Activated naive CD8-positive, alpha-beta T cell treated with anti-CD3 and anti-CD28 coated beads, Interleukin-2, amount 10 ng/mL, durations not matched to agents 7 days and 5 days (primary cell): ENCODE measurements around the gene P2RX7. TPM values are rescaled to one million over a fixed set of nuclear protein-coding genes. Genes with fewer than 3 reads are reported as not detected.
"Not testable (repeated sequence)": the region's sequence is repeated elsewhere in the genome, so short reads cannot be mapped to it uniquely, and the experiment has no call there.

ENCODE experiments used
- ATAC-seq: fragments of 150-1000 bp; cut with Tn5 transposase; one replicate; pipeline ENCODE4 v1.10.0; 2021; ENCODE audit warnings: low read depth, moderate library complexity
- POLR2A ChIA-PET: fragments of 350-600 bp; sonication (Branson Sonifier 250); formaldehyde crosslinking; loops from one replicate; lab custom pipeline; 2021; ENCODE audit warnings: antibody characterized with exemption; lab: Charles Lee
- DNase-seq: peaks from one replicate; pipeline ENCODE4 v3.0.0; 2021
- H3K27ac Mint-ChIP-seq: one replicate; pipeline ENCODE4 v1.8.0; 2022; ENCODE audit warnings: mild to moderate bottlenecking, mixed read lengths
- H3K27me3 Mint-ChIP-seq: one replicate; pipeline ENCODE4 v1.8.0; 2022; ENCODE audit warnings: mild to moderate bottlenecking, moderate library complexity, mixed read lengths
- H3K36me3 Mint-ChIP-seq: one replicate; pipeline ENCODE4 v1.8.0; 2021; ENCODE audit warnings: mild to moderate bottlenecking, mixed read lengths
- H3K4me1 Mint-ChIP-seq: one replicate; pipeline ENCODE4 v1.8.0; 2021; ENCODE audit warnings: mixed read lengths
- H3K4me3 Mint-ChIP-seq: one replicate; pipeline ENCODE4 v1.8.0; 2022; ENCODE audit warnings: mild to moderate bottlenecking, moderate library complexity, mixed read lengths
- H3K9me3 Mint-ChIP-seq: one replicate; pipeline ENCODE4 v1.8.0; 2021; ENCODE audit warnings: mixed read lengths
- total RNA-seq, 2 experiments: library from RNA; stranded (reverse); gene quantifications; one replicate each; pipeline ENCODE4 v1.2.3, GENCODE V29; 2021

Gene P2RX7
- total RNA-seq, 2 experiments from 2014 or later: 6.6 to 7.0 TPM

GRCh38 chr12:121158728-121159351 lies 26.2 kb downstream of the P2RX7 start:
- H3K27ac Mint-ChIP-seq, H3K9me3 Mint-ChIP-seq, ATAC-seq, DNase-seq, H3K4me1 Mint-ChIP-seq, H3K4me3 Mint-ChIP-seq, H3K27me3 Mint-ChIP-seq, POLR2A ChIA-PET: not testable (repeated sequence)
- H3K36me3 Mint-ChIP-seq: peaks cover 32% of the 10 kb centered on the region

GRCh38 chr12:121159467-121160307 lies 27.0 kb downstream of the P2RX7 start:
- POLR2A ChIA-PET: no interaction called here
- no peaks in the 10 kb centered on the region for H3K27me3 Mint-ChIP-seq
- H3K4me3 Mint-ChIP-seq: no peak overlapping the region
- DNase-seq (no peak), ATAC-seq (no peak)
- peaks cover 9% of the 10 kb centered on the region for H3K9me3 Mint-ChIP-seq
- no peak overlapping the region for H3K27ac Mint-ChIP-seq
- H3K4me1 Mint-ChIP-seq: peaks cover 3% of the 10 kb centered on the region
- H3K36me3 Mint-ChIP-seq: peaks cover 32% of the 10 kb centered on the region

- peaks cover 9% of the 10 kb centered on the region for H3K9me3 Mint-ChIP-seq
- H3K4me3 Mint-ChIP-seq: no peak overlapping the region
- POLR2A ChIA-PET: no interaction called here
- DNase-seq (no peak), ATAC-seq (no peak)
- H3K27ac Mint-ChIP-seq: no peak overlapping the region
- no peaks in the 10 kb centered on the region for H3K27me3 Mint-ChIP-seq
- H3K36me3 Mint-ChIP-seq: peaks cover 26% of the 10 kb centered on the region
- H3K4me1 Mint-ChIP-seq: peaks cover 3% of the 10 kb centered on the region
These were observed 29.7 kb downstream of the P2RX7 start for GRCh38 chr12:121162384-121162783.

- POLR2A ChIA-PET: no interaction called here
- Mint-ChIP-seq H3K27me3 (no peaks in the 10 kb centered on the region), H3K4me3 (no peak overlapping the region), H3K4me1 (peaks cover 3% of the 10 kb centered on the region), H3K27ac (no peak overlapping the region), H3K9me3 (peaks cover 8% of the 10 kb centered on the region), H3K36me3 (peaks cover 22% of the 10 kb centered on the region)
- DNase-seq (no peak), ATAC-seq (no peak)
These were observed 30.3 kb downstream of the P2RX7 start for GRCh38 chr12:121162985-121163384.

- ATAC-seq, H3K27me3 Mint-ChIP-seq, H3K27ac Mint-ChIP-seq, H3K9me3 Mint-ChIP-seq, H3K4me1 Mint-ChIP-seq, H3K4me3 Mint-ChIP-seq, DNase-seq, POLR2A ChIA-PET: not testable (repeated sequence)
- H3K36me3 Mint-ChIP-seq: peaks cover 10% of the 10 kb centered on the region
These were observed 32.2 kb downstream of the P2RX7 start for GRCh38 chr12:121164839-121165238.

- Mint-ChIP-seq H3K4me3 (no peak overlapping the region), H3K9me3 (no peaks in the 10 kb centered on the region), H3K27me3 (no peaks in the 10 kb centered on the region), H3K27ac (no peak overlapping the region), H3K4me1 (no peaks in the 10 kb centered on the region), H3K36me3 (peaks cover 10% of the 10 kb centered on the region)
- POLR2A ChIA-PET: no interaction called here
- ATAC-seq: no peak
- no peak for DNase-seq
These were observed 32.6 kb downstream of the P2RX7 start for GRCh38 chr12:121165316-121165715.

- H3K4me3 Mint-ChIP-seq: no peak overlapping the region
- H3K27me3 Mint-ChIP-seq: no peaks in the 10 kb centered on the region
- peaks cover 10% of the 10 kb centered on the region for H3K36me3 Mint-ChIP-seq
- no peak for ATAC-seq
- DNase-seq: no peak
- no peaks in the 10 kb centered on the region for H3K9me3 Mint-ChIP-seq
- H3K4me1 Mint-ChIP-seq: peaks cover 5% of the 10 kb centered on the region
- POLR2A ChIA-PET: no interaction called here
- no peak overlapping the region for H3K27ac Mint-ChIP-seq
These were observed 33.7 kb downstream of the P2RX7 start for GRCh38 chr12:121166356-121166755.

- Mint-ChIP-seq H3K27ac (no peak overlapping the region), H3K36me3 (peaks cover 10% of the 10 kb centered on the region), H3K9me3 (no peaks in the 10 kb centered on the region), H3K4me1 (peaks cover 5% of the 10 kb centered on the region), H3K4me3 (no peak overlapping the region), H3K27me3 (no peaks in the 10 kb centered on the region)
- POLR2A ChIA-PET: no interaction called here
- no peak for DNase-seq
- no peak for ATAC-seq
These were observed 34.6 kb downstream of the P2RX7 start for GRCh38 chr12:121167232-121167820.

- H3K4me3 Mint-ChIP-seq: no peak overlapping the region
- H3K27me3 Mint-ChIP-seq: no peaks in the 10 kb centered on the region
- no peak for ATAC-seq
- H3K9me3 Mint-ChIP-seq: no peaks in the 10 kb centered on the region
- no peak overlapping the region for H3K27ac Mint-ChIP-seq
- H3K36me3 Mint-ChIP-seq: peaks cover 10% of the 10 kb centered on the region
- H3K4me1 Mint-ChIP-seq: peaks cover 5% of the 10 kb centered on the region
- POLR2A ChIA-PET: no interaction called here
- DNase-seq: no peak
These were observed 35.3 kb downstream of the P2RX7 start for GRCh38 chr12:121167951-121168350.

- no peak overlapping the region for H3K4me3 Mint-ChIP-seq
- no peak for ATAC-seq
- POLR2A ChIA-PET: no interaction called here
- H3K27ac Mint-ChIP-seq: no peak overlapping the region
- H3K27me3 Mint-ChIP-seq: no peaks in the 10 kb centered on the region
- H3K9me3 Mint-ChIP-seq: no peaks in the 10 kb centered on the region
- no peak for DNase-seq
- H3K4me1 Mint-ChIP-seq: peaks cover 7% of the 10 kb centered on the region
- peaks cover 7% of the 10 kb centered on the region for H3K36me3 Mint-ChIP-seq
These were observed 37.5 kb downstream of the P2RX7 start for GRCh38 chr12:121170151-121170550.

GRCh38 chr12:121170611-121171260 lies 38.1 kb downstream of the P2RX7 start:
- Mint-ChIP-seq H3K27ac (no peak overlapping the region), H3K4me1 (peaks cover 7% of the 10 kb centered on the region), H3K36me3 (peaks cover 5% of the 10 kb centered on the region), H3K4me3 (no peak overlapping the region), H3K9me3 (no peaks in the 10 kb centered on the region), H3K27me3 (no peaks in the 10 kb centered on the region)
- ATAC-seq (no peak), DNase-seq (no peak)
- POLR2A ChIA-PET: no interaction called here

- Mint-ChIP-seq H3K4me1 (peaks cover 7% of the 10 kb centered on the region), H3K27ac (no peak overlapping the region), H3K4me3 (no peak overlapping the region), H3K36me3 (peaks cover 1% of the 10 kb centered on the region), H3K9me3 (no peaks in the 10 kb centered on the region), H3K27me3 (no peaks in the 10 kb centered on the region)
- DNase-seq (no peak), ATAC-seq (no peak)
- POLR2A ChIA-PET: interaction anchor here (0.7 kb wide), 1 partner anchor 326 kb away, joined by 4 read pairs; no protein-coding TSS in a partner anchor
These were observed 39.5 kb downstream of the P2RX7 start for GRCh38 chr12:121172145-121172544.

GRCh38 chr12:121175383-121176119 lies 42.9 kb downstream of the P2RX7 start:
- no peak for ATAC-seq
- Mint-ChIP-seq H3K4me1 (peaks cover 7% of the 10 kb centered on the region), H3K4me3 (no peak overlapping the region), H3K27me3 (no peaks in the 10 kb centered on the region), H3K9me3 (no peaks in the 10 kb centered on the region), H3K27ac (no peak overlapping the region), H3K36me3 (peaks cover 3% of the 10 kb centered on the region)
- POLR2A ChIA-PET: no interaction called here
- DNase-seq: no peak
